ENCODE results near the gene BOD1L1. TPM values are rescaled to one million over a fixed set of nuclear protein-coding genes. Genes with fewer than 3 reads are reported as not detected.

Gene BOD1L1
- total RNA-seq (2021) (33.6 and 40.4 TPM in 2 replicates), Bru-seq, nascent RNA (percentile 83 among the genes with signal in this experiment), BruChase-seq, experiment 1, labeled RNA remaining after a 2-hour chase (percentile 90 among the genes with signal in this experiment), BruChase-seq, experiment 2, labeled RNA remaining after a 6-hour chase (percentile 90 among the genes with signal in this experiment)
- long read RNA-seq, partial matches to known transcripts, result 19 of 23 reads
- long read RNA-seq, other reads (novel, unspliced or antisense), result 4 of 23 reads

DNA sequence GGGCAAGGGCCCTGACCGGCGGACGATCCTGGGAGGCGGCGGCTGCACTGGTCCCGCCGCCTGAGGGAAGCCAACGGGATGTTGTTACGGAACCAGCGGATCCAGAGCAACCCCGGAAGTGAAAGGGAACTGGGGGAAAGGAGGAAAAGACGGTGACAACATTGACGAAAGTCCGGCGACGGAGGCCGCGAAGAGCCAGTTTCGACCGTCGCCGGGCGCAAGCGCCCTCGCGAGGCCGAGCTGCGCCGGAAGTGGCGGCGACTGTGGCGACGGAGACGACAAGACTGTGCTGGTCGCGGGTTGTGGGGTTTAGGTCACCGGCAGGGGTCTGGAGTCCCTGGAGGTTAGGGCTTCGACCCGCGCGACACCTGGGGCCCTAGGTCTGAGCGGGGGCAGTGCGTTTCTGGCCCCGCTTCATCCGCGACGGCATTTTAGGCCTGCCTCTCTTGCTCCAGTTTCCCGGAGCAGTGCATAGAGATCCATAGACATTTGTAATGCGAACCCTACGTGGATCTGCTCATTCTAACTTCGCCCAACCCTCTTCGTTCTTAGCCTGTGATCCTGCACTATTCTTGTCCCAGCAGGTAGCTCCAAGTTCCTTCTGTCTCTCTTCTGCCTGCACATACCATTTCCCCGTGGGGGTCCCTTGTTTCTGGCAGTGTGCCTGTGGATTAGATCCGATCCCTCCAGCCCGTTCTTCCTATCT, at the start of gene BOD1L1:
TSS of gene BOD1L1 (minus strand) at position 120 of the 706 bp plus-strand sequence. CDS start 138 bp downstream, outside the sequence.
- DNase-seq, result peak; percentile 70 to 84
- Histone ChIP-seq H3K27me3 (ENCODE audit: insufficient read depth, low read depth) (no peaks in the 10 kb centered on the region), H3K4me1 (replicated peaks; ENCODE audit: insufficient read depth) (peaks cover 15% of the 10 kb centered on the region), H3K4me3 (peak within 1 kb of the TSS; percentile 68), H3K9me2 (ENCODE audit: insufficient read depth) (no peaks in the 10 kb centered on the region), H4K20me1 (ENCODE audit: insufficient read depth) (peaks cover 9% of the 10 kb centered on the region; the same call in 1 of the 2 replicates), H3K9me3 (ENCODE audit: insufficient read depth, low read depth) (no peaks in the 10 kb centered on the region), H3K36me3 (ENCODE audit: low read depth) (no peaks in the 10 kb centered on the region), H3K79me2 (ENCODE audit: low read depth) (peaks cover 43% of the 10 kb centered on the region), H3K4me2 (peak within 1 kb of the TSS; percentile 98), H3F3A (ENCODE audit: insufficient read depth, low read depth) (no peaks in the 10 kb centered on the region), H2AFZ (peak within 1 kb of the TSS; percentile 87), H3K27ac (peak within 1 kb of the TSS; percentile 85)
- TF ChIP-seq, protein P1, sequence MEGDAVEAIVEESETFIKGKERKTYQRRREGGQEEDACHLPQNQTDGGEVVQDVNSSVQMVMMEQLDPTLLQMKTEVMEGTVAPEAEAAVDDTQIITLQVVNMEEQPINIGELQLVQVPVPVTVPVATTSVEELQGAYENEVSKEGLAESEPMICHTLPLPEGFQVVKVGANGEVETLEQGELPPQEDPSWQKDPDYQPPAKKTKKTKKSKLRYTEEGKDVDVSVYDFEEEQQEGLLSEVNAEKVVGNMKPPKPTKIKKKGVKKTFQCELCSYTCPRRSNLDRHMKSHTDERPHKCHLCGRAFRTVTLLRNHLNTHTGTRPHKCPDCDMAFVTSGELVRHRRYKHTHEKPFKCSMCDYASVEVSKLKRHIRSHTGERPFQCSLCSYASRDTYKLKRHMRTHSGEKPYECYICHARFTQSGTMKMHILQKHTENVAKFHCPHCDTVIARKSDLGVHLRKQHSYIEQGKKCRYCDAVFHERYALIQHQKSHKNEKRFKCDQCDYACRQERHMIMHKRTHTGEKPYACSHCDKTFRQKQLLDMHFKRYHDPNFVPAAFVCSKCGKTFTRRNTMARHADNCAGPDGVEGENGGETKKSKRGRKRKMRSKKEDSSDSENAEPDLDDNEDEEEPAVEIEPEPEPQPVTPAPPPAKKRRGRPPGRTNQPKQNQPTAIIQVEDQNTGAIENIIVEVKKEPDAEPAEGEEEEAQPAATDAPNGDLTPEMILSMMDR (conservative IDR thresholded peaks at IDR 0.05), result no peak
- no peak for TF ChIP-seq EZH2 (IDR thresholded peaks at IDR 0.05; ENCODE audit: low read depth)
- POLR2A ChIA-PET (ENCODE audit: unreplicated experiment), result no interaction called here
- intact Hi-C loops (cut with micrococcal nuclease; ENCODE audit: unreplicated experiment), result loop anchor here (1.0 kb wide), 1 partner anchor 265 kb away; no protein-coding TSS in a partner anchor
- TSS peak; percentile 90 for BruUV-seq (replicated peaks)
- CTCF ChIA-PET, result interaction anchor here (0.7 kb wide), 1 partner anchor 767 kb away, joined by 3 read pairs; no protein-coding TSS in a partner anchor

DNA sequence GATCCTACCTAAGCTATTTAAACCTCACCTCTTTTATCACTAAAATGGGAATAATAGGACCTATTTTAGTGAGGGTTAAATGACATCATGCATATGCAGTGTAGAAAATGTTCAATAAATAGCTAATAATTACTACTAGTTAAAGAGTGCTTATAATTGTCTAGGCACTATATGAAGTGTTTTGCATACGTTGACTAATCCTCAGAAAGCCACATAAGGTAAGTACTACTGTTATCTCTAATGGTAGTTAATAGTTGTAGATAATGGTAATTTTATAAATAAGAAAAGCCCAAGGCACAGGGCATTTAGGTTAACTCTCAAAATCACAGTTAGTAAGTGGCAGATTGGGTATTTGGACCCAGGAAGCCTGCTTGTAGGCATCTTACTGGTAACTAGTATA, 47.4 kb upstream of the BOD1L1 start:
- no peaks in the 10 kb centered on the region for H3F3A ChIP-seq (ENCODE audit: insufficient read depth, low read depth)
- H2AFZ ChIP-seq, result no peak overlapping the region
- no peaks in the 10 kb centered on the region for H3K36me3 ChIP-seq (ENCODE audit: low read depth)
- H3K4me1 ChIP-seq (replicated peaks; ENCODE audit: insufficient read depth), result no peaks in the 10 kb centered on the region
- no peak for DNase-seq
- no peaks in the 10 kb centered on the region for H4K20me1 ChIP-seq (ENCODE audit: insufficient read depth)
- no peaks in the 10 kb centered on the region for H3K9me2 ChIP-seq (ENCODE audit: insufficient read depth)
- H3K4me3 ChIP-seq, result no peak overlapping the region
- TF ChIP-seq EZH2 (IDR thresholded peaks at IDR 0.05; ENCODE audit: low read depth), result no peak
- TF ChIP-seq, protein P1 (conservative IDR thresholded peaks at IDR 0.05), result no peak
- POLR2A ChIA-PET (ENCODE audit: unreplicated experiment), result no interaction called here
- no peaks in the 10 kb centered on the region for H3K79me2 ChIP-seq (ENCODE audit: low read depth)
- no TSS peak for BruUV-seq (replicated peaks)
- peaks cover 5% of the 10 kb centered on the region; the same call in 1 of the 2 replicates for H3K9me3 ChIP-seq (ENCODE audit: insufficient read depth, low read depth)
- no peak overlapping the region for H3K27ac ChIP-seq
- no peak overlapping the region for H3K4me2 ChIP-seq
- CTCF ChIA-PET, result no interaction called here
- H3K27me3 ChIP-seq (ENCODE audit: insufficient read depth, low read depth), result no peaks in the 10 kb centered on the region
- intact Hi-C loops (cut with micrococcal nuclease; ENCODE audit: unreplicated experiment), result no loop called here

DNA sequence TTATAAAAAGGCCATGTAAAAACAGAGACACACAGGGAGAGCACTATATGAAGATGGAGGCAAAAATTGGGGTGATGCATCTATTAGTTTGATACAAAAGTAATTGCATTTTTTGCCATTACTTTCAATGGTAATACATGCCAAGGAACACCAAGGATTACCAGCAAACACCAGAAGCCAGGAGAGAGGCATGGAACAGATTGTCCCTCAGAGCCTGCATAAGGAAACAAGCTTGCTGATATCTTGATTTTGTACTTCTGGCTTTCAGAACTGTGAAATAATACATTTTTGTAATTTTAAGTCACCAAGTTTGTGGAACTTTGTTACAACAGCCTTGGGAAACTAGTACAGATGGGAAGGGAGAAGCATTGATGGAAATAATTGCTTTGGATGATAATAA, 45.6 kb upstream of the BOD1L1 start:
- no peaks in the 10 kb centered on the region for H3F3A ChIP-seq (ENCODE audit: insufficient read depth, low read depth)
- BruUV-seq (replicated peaks), result no TSS peak

More for the DNA sequence above, 45.6 kb upstream of the BOD1L1 start:
- no peak overlapping the region for H3K4me2 ChIP-seq
- H3K4me1 ChIP-seq (replicated peaks; ENCODE audit: insufficient read depth), result no peaks in the 10 kb centered on the region
- no peaks in the 10 kb centered on the region for H3K27me3 ChIP-seq (ENCODE audit: insufficient read depth, low read depth)
- no peaks in the 10 kb centered on the region for H3K79me2 ChIP-seq (ENCODE audit: low read depth)
- CTCF ChIA-PET, result no interaction called here
- H3K9me2 ChIP-seq (ENCODE audit: insufficient read depth), result no peaks in the 10 kb centered on the region
- TF ChIP-seq, protein P1 (conservative IDR thresholded peaks at IDR 0.05), result no peak
- no peak for TF ChIP-seq EZH2 (IDR thresholded peaks at IDR 0.05; ENCODE audit: low read depth)
- H2AFZ ChIP-seq, result no peak overlapping the region
- H4K20me1 ChIP-seq (ENCODE audit: insufficient read depth), result no peaks in the 10 kb centered on the region
- POLR2A ChIA-PET (ENCODE audit: unreplicated experiment), result no interaction called here
- no peak overlapping the region for H3K27ac ChIP-seq
- DNase-seq, result no peak
- H3K4me3 ChIP-seq, result no peak overlapping the region
- H3K9me3 ChIP-seq (ENCODE audit: insufficient read depth, low read depth), result peaks cover 2% of the 10 kb centered on the region; the same call in 1 of the 2 replicates
- intact Hi-C loops (cut with micrococcal nuclease; ENCODE audit: unreplicated experiment), result no loop called here
- H3K36me3 ChIP-seq (ENCODE audit: low read depth), result no peaks in the 10 kb centered on the region

Measured in PC-9 (cell line).